ENCODE data around the gene CTCFL.

GRCh38 chr20:57555457-57556184 lies 30.7 kb upstream of the CTCFL start:
- TF ChIP-seq CTCF (IDR thresholded peaks at IDR 0.05), result no peak
- TF ChIP-seq EZH2 (IDR thresholded peaks at IDR 0.05), result no peak

Measured in neural progenitor cell (in vitro differentiated cells).